Measurements from ENCODE around the gene PIBF1.
"Not testable (repeated sequence)": the region's sequence is repeated elsewhere in the genome, so short reads cannot be mapped to it uniquely, and the experiment has no call there.

The PIBF1 gene

GRCh38 chr13:72946267-72946666 lies 164.3 kb downstream of the PIBF1 start:
- not testable (repeated sequence) for H3K4me1 ChIP-seq (ENCODE audit: control insufficient read depth, insufficient read depth, low read length); H3K36me3 ChIP-seq (ENCODE audit: control insufficient read depth, insufficient read depth, low read length); H3K9ac ChIP-seq (ENCODE audit: low read depth, low read length); H3K9me3 ChIP-seq (ENCODE audit: control insufficient read depth, insufficient read depth, low read length); H3K4me3 ChIP-seq (ENCODE audit: low read depth, low read length); H3K27me3 ChIP-seq (ENCODE audit: control insufficient read depth, insufficient read depth, low read length)

- no peaks in the 10 kb centered on the region for H3K27me3 ChIP-seq (ENCODE audit: control insufficient read depth, insufficient read depth, low read length)
- H3K4me3 ChIP-seq (ENCODE audit: low read depth, low read length) = no peak overlapping the region
- no peaks in the 10 kb centered on the region for H3K4me1 ChIP-seq (ENCODE audit: control insufficient read depth, insufficient read depth, low read length)
- no peaks in the 10 kb centered on the region for H3K36me3 ChIP-seq (ENCODE audit: control insufficient read depth, insufficient read depth, low read length)
- H3K9ac ChIP-seq (ENCODE audit: low read depth, low read length) = no peak overlapping the region
- no peaks in the 10 kb centered on the region for H3K9me3 ChIP-seq (ENCODE audit: control insufficient read depth, insufficient read depth, low read length)
These were observed 170.7 kb downstream of the PIBF1 start for GRCh38 chr13:72952529-72953141.

- H3K4me1 ChIP-seq (ENCODE audit: control insufficient read depth, insufficient read depth, low read length) = no peaks in the 10 kb centered on the region
- no peak overlapping the region for H3K9ac ChIP-seq (ENCODE audit: low read depth, low read length)
- no peaks in the 10 kb centered on the region for H3K36me3 ChIP-seq (ENCODE audit: control insufficient read depth, insufficient read depth, low read length)
- no peaks in the 10 kb centered on the region for H3K9me3 ChIP-seq (ENCODE audit: control insufficient read depth, insufficient read depth, low read length)
- H3K27me3 ChIP-seq (ENCODE audit: control insufficient read depth, insufficient read depth, low read length) = no peaks in the 10 kb centered on the region
- H3K4me3 ChIP-seq (ENCODE audit: low read depth, low read length) = no peak overlapping the region
These were observed 171.5 kb downstream of the PIBF1 start for GRCh38 chr13:72953391-72953965.

GRCh38 chr13:72959643-72960042 lies 177.7 kb downstream of the PIBF1 start:
- no peak overlapping the region for H3K9ac ChIP-seq (ENCODE audit: low read depth, low read length)
- H3K27me3 ChIP-seq (ENCODE audit: control insufficient read depth, insufficient read depth, low read length) = no peaks in the 10 kb centered on the region
- H3K4me3 ChIP-seq (ENCODE audit: low read depth, low read length) = no peak overlapping the region
- no peaks in the 10 kb centered on the region for H3K9me3 ChIP-seq (ENCODE audit: control insufficient read depth, insufficient read depth, low read length)
- no peaks in the 10 kb centered on the region for H3K4me1 ChIP-seq (ENCODE audit: control insufficient read depth, insufficient read depth, low read length)
- no peaks in the 10 kb centered on the region for H3K36me3 ChIP-seq (ENCODE audit: control insufficient read depth, insufficient read depth, low read length)

GRCh38 chr13:72960114-72960513 lies 178.2 kb downstream of the PIBF1 start:
- Histone ChIP-seq H3K4me3 (ENCODE audit: low read depth, low read length) (no peak overlapping the region), H3K9ac (ENCODE audit: low read depth, low read length) (no peak overlapping the region), H3K4me1 (ENCODE audit: control insufficient read depth, insufficient read depth, low read length) (peaks cover 2% of the 10 kb centered on the region), H3K9me3 (ENCODE audit: control insufficient read depth, insufficient read depth, low read length) (no peaks in the 10 kb centered on the region), H3K27me3 (ENCODE audit: control insufficient read depth, insufficient read depth, low read length) (no peaks in the 10 kb centered on the region), H3K36me3 (ENCODE audit: control insufficient read depth, insufficient read depth, low read length) (no peaks in the 10 kb centered on the region)

- peaks cover 5% of the 10 kb centered on the region for H3K4me1 ChIP-seq (ENCODE audit: control insufficient read depth, insufficient read depth, low read length)
- H3K9ac ChIP-seq (ENCODE audit: low read depth, low read length) = no peak overlapping the region
- no peak overlapping the region for H3K4me3 ChIP-seq (ENCODE audit: low read depth, low read length)
- no peaks in the 10 kb centered on the region for H3K36me3 ChIP-seq (ENCODE audit: control insufficient read depth, insufficient read depth, low read length)
- H3K9me3 ChIP-seq (ENCODE audit: control insufficient read depth, insufficient read depth, low read length) = no peaks in the 10 kb centered on the region
- no peaks in the 10 kb centered on the region for H3K27me3 ChIP-seq (ENCODE audit: control insufficient read depth, insufficient read depth, low read length)
These were observed 178.6 kb downstream of the PIBF1 start for GRCh38 chr13:72960541-72960940.

GRCh38 chr13:72963762-72964161 lies 181.8 kb downstream of the PIBF1 start:
- H3K4me1 ChIP-seq (ENCODE audit: control insufficient read depth, insufficient read depth, low read length) = peaks cover 7% of the 10 kb centered on the region

GRCh38 chr13:72970301-72970880 lies 188.5 kb downstream of the PIBF1 start:
- H3K36me3 ChIP-seq (ENCODE audit: control insufficient read depth, insufficient read depth, low read length) = no peaks in the 10 kb centered on the region
- no peaks in the 10 kb centered on the region for H3K27me3 ChIP-seq (ENCODE audit: control insufficient read depth, insufficient read depth, low read length)
- H3K4me1 ChIP-seq (ENCODE audit: control insufficient read depth, insufficient read depth, low read length) = peaks cover 2% of the 10 kb centered on the region
- no peak overlapping the region for H3K4me3 ChIP-seq (ENCODE audit: low read depth, low read length)
- no peak overlapping the region for H3K9ac ChIP-seq (ENCODE audit: low read depth, low read length)
- no peaks in the 10 kb centered on the region for H3K9me3 ChIP-seq (ENCODE audit: control insufficient read depth, insufficient read depth, low read length)

More at GRCh38 chr13:72963762-72964161, 181.8 kb downstream of the PIBF1 start:
- no peak overlapping the region for H3K9ac ChIP-seq (ENCODE audit: low read depth, low read length)
- no peak overlapping the region for H3K4me3 ChIP-seq (ENCODE audit: low read depth, low read length)
- no peaks in the 10 kb centered on the region for H3K9me3 ChIP-seq (ENCODE audit: control insufficient read depth, insufficient read depth, low read length)
- no peaks in the 10 kb centered on the region for H3K36me3 ChIP-seq (ENCODE audit: control insufficient read depth, insufficient read depth, low read length)
- no peaks in the 10 kb centered on the region for H3K27me3 ChIP-seq (ENCODE audit: control insufficient read depth, insufficient read depth, low read length)

GRCh38 chr13:72970956-72971355 lies 189.0 kb downstream of the PIBF1 start:
- Histone ChIP-seq H3K36me3 (ENCODE audit: control insufficient read depth, insufficient read depth, low read length) (no peaks in the 10 kb centered on the region), H3K9me3 (ENCODE audit: control insufficient read depth, insufficient read depth, low read length) (no peaks in the 10 kb centered on the region), H3K9ac (ENCODE audit: low read depth, low read length) (no peak overlapping the region)

GRCh38 chr13:72973234-72973633 lies 191.3 kb downstream of the PIBF1 start:
- H3K4me1 ChIP-seq (ENCODE audit: control insufficient read depth, insufficient read depth, low read length) = peaks cover 9% of the 10 kb centered on the region
- no peaks in the 10 kb centered on the region for H3K36me3 ChIP-seq (ENCODE audit: control insufficient read depth, insufficient read depth, low read length)
- no peak overlapping the region for H3K9ac ChIP-seq (ENCODE audit: low read depth, low read length)
- H3K27me3 ChIP-seq (ENCODE audit: control insufficient read depth, insufficient read depth, low read length) = no peaks in the 10 kb centered on the region
- no peak overlapping the region for H3K4me3 ChIP-seq (ENCODE audit: low read depth, low read length)
- no peaks in the 10 kb centered on the region for H3K9me3 ChIP-seq (ENCODE audit: control insufficient read depth, insufficient read depth, low read length)

More at GRCh38 chr13:72970956-72971355, 189.0 kb downstream of the PIBF1 start:
- H3K4me1 ChIP-seq (ENCODE audit: control insufficient read depth, insufficient read depth, low read length) = no peaks in the 10 kb centered on the region
- no peak overlapping the region for H3K4me3 ChIP-seq (ENCODE audit: low read depth, low read length)
- H3K27me3 ChIP-seq (ENCODE audit: control insufficient read depth, insufficient read depth, low read length) = no peaks in the 10 kb centered on the region

GRCh38 chr13:72983085-72983768 lies 201.3 kb downstream of the PIBF1 start:
- H3K4me1 ChIP-seq (ENCODE audit: control insufficient read depth, insufficient read depth, low read length) = peaks cover 7% of the 10 kb centered on the region
- H3K9ac ChIP-seq (ENCODE audit: low read depth, low read length) = no peak overlapping the region
- H3K27me3 ChIP-seq (ENCODE audit: control insufficient read depth, insufficient read depth, low read length) = no peaks in the 10 kb centered on the region
- H3K4me3 ChIP-seq (ENCODE audit: low read depth, low read length) = no peak overlapping the region
- no peaks in the 10 kb centered on the region for H3K36me3 ChIP-seq (ENCODE audit: control insufficient read depth, insufficient read depth, low read length)
- no peaks in the 10 kb centered on the region for H3K9me3 ChIP-seq (ENCODE audit: control insufficient read depth, insufficient read depth, low read length)

- H3K9me3 ChIP-seq (ENCODE audit: control insufficient read depth, insufficient read depth, low read length) = no peaks in the 10 kb centered on the region
These were observed 203.7 kb downstream of the PIBF1 start for GRCh38 chr13:72985610-72986009.

More at GRCh38 chr13:72985610-72986009, 203.7 kb downstream of the PIBF1 start:
- Histone ChIP-seq H3K4me3 (ENCODE audit: low read depth, low read length) (no peak overlapping the region), H3K27me3 (ENCODE audit: control insufficient read depth, insufficient read depth, low read length) (no peaks in the 10 kb centered on the region), H3K4me1 (ENCODE audit: control insufficient read depth, insufficient read depth, low read length) (no peaks in the 10 kb centered on the region), H3K9ac (ENCODE audit: low read depth, low read length) (no peak overlapping the region), H3K36me3 (ENCODE audit: control insufficient read depth, insufficient read depth, low read length) (no peaks in the 10 kb centered on the region)
